ENCODE data around the gene ZSCAN9. TPM values are rescaled to one million over a fixed set of nuclear protein-coding genes. Genes with fewer than 3 reads are reported as not detected.

The ZSCAN9 gene
- total and polyA plus RNA-seq, 9 of the 15 experiments (the other 6 are each of a cell fraction or from before 2014, with no cell fraction given): 18.8 to 48.9 (median 28.7) TPM

- TF ChIP-seq AFF1 (IDR thresholded peaks at IDR 0.05; ENCODE audit: low read depth in 1 of 2, partially characterized antibody in 2 of 2) (peak in 1 of 2 experiments; percentile 55), ZNF165 (CRISPR knock-in tag; IDR thresholded peaks at IDR 0.05; ENCODE audit: borderline replicate concordance) (no peak), POLR2AphosphoS5 (IDR thresholded peaks at IDR 0.05; ENCODE audit: control insufficient read depth, insufficient read depth, low read depth, low read length) (peak; percentile 50; the same call in 1 of the 2 replicates), DACH1 (IDR thresholded peaks at IDR 0.05; ENCODE audit: partially characterized antibody) (peak; percentile 47), PHB (CRISPR knock-in tag; IDR thresholded peaks at IDR 0.05) (no peak), NRF1 (conservative IDR thresholded peaks at IDR 0.05 in 1 of 2, IDR thresholded peaks at IDR 0.05 in 1 of 2) (peak; percentile 77 to 81), GATA2 (CRISPR knock-in tag; IDR thresholded peaks at IDR 0.05) (no peak), ATF1 (CRISPR knock-in tag; IDR thresholded peaks at IDR 0.05) (no peak), ATF1 (tag; IDR thresholded peaks at IDR 0.05) (peak; percentile 70), ZFX (CRISPR knock-in tag; IDR thresholded peaks at IDR 0.05) (peak; percentile 74), ZNF24 (IDR thresholded peaks at IDR 0.05) (peak; percentile 30; the same call in 1 of the 2 replicates), ETV6 (IDR thresholded peaks at IDR 0.05; ENCODE audit: borderline replicate concordance in 1 of 2, low read depth in 2 of 2, low read length in 1 of 2) (no peak), ETV6 (CRISPR knock-in tag; IDR thresholded peaks at IDR 0.05; ENCODE audit: borderline replicate concordance) (no peak), KDM2B (CRISPR knock-in tag; IDR thresholded peaks at IDR 0.05) (no peak), ZNF449 (CRISPR knock-in tag; IDR thresholded peaks at IDR 0.05) (no peak)
- TF ChIP-seq, protein P1, sequence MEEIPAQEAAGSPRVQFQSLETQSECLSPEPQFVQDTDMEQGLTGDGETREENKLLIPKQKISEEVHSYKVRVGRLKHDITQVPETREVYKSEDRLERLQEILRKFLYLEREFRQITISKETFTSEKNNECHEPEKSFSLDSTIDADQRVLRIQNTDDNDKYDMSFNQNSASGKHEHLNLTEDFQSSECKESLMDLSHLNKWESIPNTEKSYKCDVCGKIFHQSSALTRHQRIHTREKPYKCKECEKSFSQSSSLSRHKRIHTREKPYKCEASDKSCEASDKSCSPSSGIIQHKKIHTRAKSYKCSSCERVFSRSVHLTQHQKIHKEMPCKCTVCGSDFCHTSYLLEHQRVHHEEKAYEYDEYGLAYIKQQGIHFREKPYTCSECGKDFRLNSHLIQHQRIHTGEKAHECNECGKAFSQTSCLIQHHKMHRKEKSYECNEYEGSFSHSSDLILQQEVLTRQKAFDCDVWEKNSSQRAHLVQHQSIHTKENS (CRISPR knock-in tag; IDR thresholded peaks at IDR 0.05): no peak
- TF ChIP-seq, protein P2, sequence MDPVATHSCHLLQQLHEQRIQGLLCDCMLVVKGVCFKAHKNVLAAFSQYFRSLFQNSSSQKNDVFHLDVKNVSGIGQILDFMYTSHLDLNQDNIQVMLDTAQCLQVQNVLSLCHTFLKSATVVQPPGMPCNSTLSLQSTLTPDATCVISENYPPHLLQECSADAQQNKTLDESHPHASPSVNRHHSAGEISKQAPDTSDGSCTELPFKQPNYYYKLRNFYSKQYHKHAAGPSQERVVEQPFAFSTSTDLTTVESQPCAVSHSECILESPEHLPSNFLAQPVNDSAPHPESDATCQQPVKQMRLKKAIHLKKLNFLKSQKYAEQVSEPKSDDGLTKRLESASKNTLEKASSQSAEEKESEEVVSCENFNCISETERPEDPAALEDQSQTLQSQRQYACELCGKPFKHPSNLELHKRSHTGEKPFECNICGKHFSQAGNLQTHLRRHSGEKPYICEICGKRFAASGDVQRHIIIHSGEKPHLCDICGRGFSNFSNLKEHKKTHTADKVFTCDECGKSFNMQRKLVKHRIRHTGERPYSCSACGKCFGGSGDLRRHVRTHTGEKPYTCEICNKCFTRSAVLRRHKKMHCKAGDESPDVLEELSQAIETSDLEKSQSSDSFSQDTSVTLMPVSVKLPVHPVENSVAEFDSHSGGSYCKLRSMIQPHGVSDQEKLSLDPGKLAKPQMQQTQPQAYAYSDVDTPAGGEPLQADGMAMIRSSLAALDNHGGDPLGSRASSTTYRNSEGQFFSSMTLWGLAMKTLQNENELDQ (CRISPR knock-in tag; IDR thresholded peaks at IDR 0.05; ENCODE audit: borderline replicate concordance): no peak
- TF ChIP-seq, protein P3, sequence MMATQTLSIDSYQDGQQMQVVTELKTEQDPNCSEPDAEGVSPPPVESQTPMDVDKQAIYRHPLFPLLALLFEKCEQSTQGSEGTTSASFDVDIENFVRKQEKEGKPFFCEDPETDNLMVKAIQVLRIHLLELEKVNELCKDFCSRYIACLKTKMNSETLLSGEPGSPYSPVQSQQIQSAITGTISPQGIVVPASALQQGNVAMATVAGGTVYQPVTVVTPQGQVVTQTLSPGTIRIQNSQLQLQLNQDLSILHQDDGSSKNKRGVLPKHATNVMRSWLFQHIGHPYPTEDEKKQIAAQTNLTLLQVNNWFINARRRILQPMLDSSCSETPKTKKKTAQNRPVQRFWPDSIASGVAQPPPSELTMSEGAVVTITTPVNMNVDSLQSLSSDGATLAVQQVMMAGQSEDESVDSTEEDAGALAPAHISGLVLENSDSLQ (IDR thresholded peaks at IDR 0.05): peak; percentile 13; the same call in 1 of the 2 replicates
These were observed 56.4 kb downstream of the ZSCAN9 start, which contains the start of gene PGBD1 (continued) for GRCh38 chr6:28281288-28282064.

All from K562 (cell line).